Measurements from ENCODE around the gene OSBPL10.

GRCh38 chr3:31909455-31909854, 71.6 kb downstream of the OSBPL10 start:
- TF ChIP-seq CTCF (IDR thresholded peaks at IDR 0.05) (no peak), KDM1A (IDR thresholded peaks at IDR 0.05; ENCODE audit: low read depth) (no peak), REST (IDR thresholded peaks at IDR 0.05) (no peak), MAFK (IDR thresholded peaks at IDR 0.05; ENCODE audit: partially characterized antibody) (no peak), CEBPB (IDR thresholded peaks at IDR 0.05) (no peak), USF2 (IDR thresholded peaks at IDR 0.05) (no peak), MAX (IDR thresholded peaks at IDR 0.05) (no peak), NR3C1 (IDR thresholded peaks at IDR 0.05) (no peak), MAZ (IDR thresholded peaks at IDR 0.05; ENCODE audit: borderline replicate concordance, low read depth, low read length) (no peak), EHMT2 (IDR thresholded peaks at IDR 0.05; ENCODE audit: low read depth) (no peak), POLR2A (IDR thresholded peaks at IDR 0.05; ENCODE audit: low read length) (no peak), FOXS1 (CRISPR knock-in tag; IDR thresholded peaks at IDR 0.05) (no peak)

Data from A549 (cell line).